HL-60 (cell line): Measurements from ENCODE around the gene SHISA2.

Experiments
- DNase-seq, 2 experiments: peaks; one replicate each; pipeline ENCODE4 v3.0.0-alpha.2; 2010 to 2020; ENCODE audit warnings: low read depth in 1 of 2, low spot score in 1 of 2
- H3K27ac ChIP-seq: fragments of 250-450 bp; sonication (Bioruptor Pico); replicated peaks from 2 replicates; pipeline ENCODE4 v1.5.1; 2020; ENCODE audit warnings: mild to moderate bottlenecking, moderate library complexity
- H3K27me3 ChIP-seq: fragments of 250-450 bp; sonication (Bioruptor Pico); 2 replicates; pipeline ENCODE4 v1.5.1; 2021; ENCODE audit warnings: mild to moderate bottlenecking, moderate library complexity; ENCODE audit not compliant: insufficient read depth, poor library complexity, severe bottlenecking
- H3K4me3 ChIP-seq: replicated peaks from 2 replicates; pipeline ENCODE4 v1.5.1; 2011; ENCODE audit warnings: mild to moderate bottlenecking, control low read depth, low read length; ENCODE audit not compliant: insufficient read depth
- CTCF ChIP-seq: IDR thresholded peaks from one replicate; pipeline ENCODE4 v1.5.1; 2011; ENCODE audit warnings: low read length, control low read depth, inconsistent platforms; ENCODE audit not compliant: insufficient read depth
- GABPA ChIP-seq: IDR thresholded peaks from 2 replicates; pipeline ENCODE4 v1.6.1; 2012; ENCODE audit warnings: low read depth
- POLR2AphosphoS5 ChIP-seq: IDR thresholded peaks from 2 replicates; pipeline ENCODE4 v1.6.1; 2012; ENCODE audit warnings: low read depth
- REST ChIP-seq: IDR thresholded peaks from 2 replicates; pipeline ENCODE4 v1.6.1; 2012; ENCODE audit warnings: low read depth; ENCODE audit not compliant: insufficient replicate concordance
- SPI1 ChIP-seq: IDR thresholded peaks from 2 replicates; pipeline ENCODE4 v1.6.1; 2012; ENCODE audit warnings: low read depth, mild to moderate bottlenecking, borderline replicate concordance

SHISA2 gene

GRCh38 chr13:26029581-26030136 is 22.2 kb downstream of the SHISA2 start:
- no peak for TF ChIP-seq REST
- no peak for TF ChIP-seq POLR2AphosphoS5
- no peak for TF ChIP-seq CTCF
- no peak for TF ChIP-seq GABPA
- TF ChIP-seq SPI1: no peak
- Histone ChIP-seq H3K27me3 (no peaks in the 10 kb centered on the region), H3K4me3 (no peak overlapping the region), H3K27ac (no peak overlapping the region)
- DNase-seq: no peak

- DNase-seq: no peak
- no peak overlapping the region for H3K27ac ChIP-seq
- TF ChIP-seq GABPA (no peak), REST (no peak), POLR2AphosphoS5 (no peak), CTCF (no peak), SPI1 (no peak)
- no peak overlapping the region for H3K4me3 ChIP-seq
- no peaks in the 10 kb centered on the region for H3K27me3 ChIP-seq
Observed at GRCh38 chr13:26026211-26026610, 25.6 kb downstream of the SHISA2 start.

GRCh38 chr13:26025771-26026170 is 26.0 kb downstream of the SHISA2 start:
- no peak overlapping the region for H3K27ac ChIP-seq
- no peaks in the 10 kb centered on the region for H3K27me3 ChIP-seq
- H3K4me3 ChIP-seq: no peak overlapping the region
- no peak for TF ChIP-seq SPI1
- no peak for TF ChIP-seq REST
- TF ChIP-seq GABPA: no peak
- no peak for TF ChIP-seq CTCF
- TF ChIP-seq POLR2AphosphoS5: no peak
- DNase-seq: no peak
